Stimulated activated CD8-positive, alpha-beta memory T cell treated with anti-CD3 and anti-CD28 coated beads, Interleukin-2, amount 100 ng/mL, for 1 hour (primary cell): ENCODE data around the gene SLC12A1.
A peak's percentile ranks its signal among the peaks of the same experiment; 100 is the strongest.
"Not testable (repeated sequence)": the region's sequence is repeated elsewhere in the genome, so short reads cannot be mapped to it uniquely, and the experiment has no call there.

ENCODE experiments used
- DNase-seq, 2 donors: peaks; one replicate each; pipeline ENCODE4 v3.0.0-alpha.2; 2020; ENCODE audit warnings: low read depth in 2 of 2

SLC12A1 gene

GRCh38 chr15:48309740-48310139 lies 103.6 kb downstream of the SLC12A1 start:
- no peak for DNase-seq

GRCh38 chr15:48313216-48313615 lies 107.1 kb downstream of the SLC12A1 start:
- DNase-seq, result no peak

- DNase-seq, result no peak
Measured at GRCh38 chr15:48315041-48315440, 108.9 kb downstream of the SLC12A1 start.

GRCh38 chr15:48317221-48317620 lies 111.1 kb downstream of the SLC12A1 start:
- DNase-seq, result no peak

GRCh38 chr15:48318131-48318530 lies 112.0 kb downstream of the SLC12A1 start:
- no peak for DNase-seq

GRCh38 chr15:48323294-48323693 lies 117.2 kb downstream of the SLC12A1 start:
- no peak for DNase-seq

- DNase-seq, result no peak
Measured at GRCh38 chr15:48324949-48325348, 118.8 kb downstream of the SLC12A1 start.

- DNase-seq, result no peak
Measured at GRCh38 chr15:48325400-48325799, 119.3 kb downstream of the SLC12A1 start.

- DNase-seq, result not testable (repeated sequence)
Measured at GRCh38 chr15:48326180-48326579, 120.1 kb downstream of the SLC12A1 start.

GRCh38 chr15:48330105-48330785 lies 124.1 kb downstream of the SLC12A1 start:
- DNase-seq, result no peak

GRCh38 chr15:48330855-48331795 lies 125.0 kb downstream of the SLC12A1 start, which contains the start of gene DUT:
Gene DUT, plus strand, starts transcription at chr15:48331429. Its CDS starts 87 bp downstream, at chr15:48331516.
- DNase-seq, result peak; percentile 49 to 63

GRCh38 chr15:48331796-48332641 lies 125.9 kb downstream of the SLC12A1 start:
- DNase-seq, result peak; percentile 41

GRCh38 chr15:48332642-48333034 lies 126.5 kb downstream of the SLC12A1 start:
- DNase-seq, result no peak

GRCh38 chr15:48333540-48333939 lies 127.4 kb downstream of the SLC12A1 start:
- no peak for DNase-seq

- DNase-seq, result no peak
Measured at GRCh38 chr15:48334260-48334659, 128.2 kb downstream of the SLC12A1 start.

- DNase-seq, result no peak
Measured at GRCh38 chr15:48336940-48337339, 130.8 kb downstream of the SLC12A1 start.

GRCh38 chr15:48337607-48338006 lies 131.5 kb downstream of the SLC12A1 start:
- no peak for DNase-seq

- DNase-seq, result no peak
Measured at GRCh38 chr15:48340111-48340510, 134.0 kb downstream of the SLC12A1 start.

GRCh38 chr15:48343865-48344264 lies 137.8 kb downstream of the SLC12A1 start:
- DNase-seq, result no peak

GRCh38 chr15:48345516-48345915 lies 139.4 kb downstream of the SLC12A1 start:
- no peak for DNase-seq

GRCh38 chr15:48352474-48353072 lies 146.5 kb downstream of the SLC12A1 start:
- DNase-seq, result no peak
